Bronchial epithelial cell (primary cell): Measurements from ENCODE around the gene GHRHR. TPM values are rescaled to one million over a fixed set of nuclear protein-coding genes. Genes with fewer than 3 reads are reported as not detected.

ENCODE experiments used
- DNase-seq: peaks from one replicate; pipeline ENCODE4 v3.0.0-alpha.2; 2010; ENCODE audit warnings: low read depth
- FAIRE-seq: peaks from 2 replicates; lab custom pipeline; 2011; peaks lifted over from hg19 to GRCh38; lab: Jason Lieb, UNC
- H3K27me3 ChIP-seq: 2 replicates; pipeline ENCODE4 v1.5.1; 2011; ENCODE audit warnings: low read length; ENCODE audit not compliant: control insufficient read depth, insufficient read depth
- H3K36me3 ChIP-seq: 2 replicates; pipeline ENCODE4 v1.5.1; 2011; ENCODE audit warnings: low read length; ENCODE audit not compliant: control insufficient read depth, insufficient read depth
- H3K4me3 ChIP-seq: 2 replicates; pipeline ENCODE4 v1.5.1; 2011; ENCODE audit warnings: mild to moderate bottlenecking, low read depth, low read length, control low read depth
- CTCF ChIP-seq: IDR thresholded peaks from 2 replicates; pipeline ENCODE4 v1.5.1; 2011; ENCODE audit warnings: mild to moderate bottlenecking, moderate library complexity, low read length, control low read depth, inconsistent platforms; ENCODE audit not compliant: insufficient read depth, severe bottlenecking
- total RNA-seq: library from RNA; depleted of rRNA; stranded (reverse); fragments of >200 nt; gene quantifications from 2 replicates; pipeline ENCODE4 v1.2.1, GENCODE V29; 2014

GHRHR gene
- total RNA-seq, 1 donor from 2014 or later, result not detected

GRCh38 chr7:31023877-31024276 is 60.1 kb downstream of the GHRHR start:
- Histone ChIP-seq H3K27me3 (no peaks in the 10 kb centered on the region), H3K36me3 (no peaks in the 10 kb centered on the region), H3K4me3 (no peak overlapping the region)
- no peak for TF ChIP-seq CTCF
- FAIRE-seq, result no peak
- no peak for DNase-seq

GRCh38 chr7:31027161-31027965 is 63.6 kb downstream of the GHRHR start:
- Histone ChIP-seq H3K36me3 (no peaks in the 10 kb centered on the region), H3K4me3 (no peak overlapping the region), H3K27me3 (no peaks in the 10 kb centered on the region)
- TF ChIP-seq CTCF, result no peak
- FAIRE-seq (no peak), DNase-seq (no peak)

- FAIRE-seq (no peak), DNase-seq (no peak)
- no peaks in the 10 kb centered on the region for H3K27me3 ChIP-seq
- no peak for TF ChIP-seq CTCF
- no peak overlapping the region for H3K4me3 ChIP-seq
- no peaks in the 10 kb centered on the region for H3K36me3 ChIP-seq
Measured at GRCh38 chr7:31028006-31028405, 64.3 kb downstream of the GHRHR start.

- TF ChIP-seq CTCF, result no peak
- DNase-seq (no peak), FAIRE-seq (no peak)
- H3K4me3 ChIP-seq, result no peak overlapping the region
- no peaks in the 10 kb centered on the region for H3K36me3 ChIP-seq
- no peaks in the 10 kb centered on the region for H3K27me3 ChIP-seq
Measured at GRCh38 chr7:31028417-31028992, 64.8 kb downstream of the GHRHR start.

Other genes with a start within 250 kb of the GHRHR start
- gene INMT, start 211.8 kb upstream of the GHRHR start, total RNA-seq, result 0.13 and 0.26 TPM in 2 replicates
- gene MINDY4, start 192.5 kb upstream of the GHRHR start, total RNA-seq, result 1.1 and 1.3 TPM in 2 replicates
- under 0.01 TPM in 1 of 2 replicates, not detected in the other for gene AQP1, start 52.1 kb upstream of the GHRHR start, total RNA-seq
- not detected in 2 replicates for gene ADCYAP1R1, start 88.4 kb downstream of the GHRHR start, total RNA-seq